GM18507 (cell line): Measurements from ENCODE around the gene KLHL20.

ENCODE experiments used
- DNase-seq: peaks from one replicate; pipeline ENCODE4 v3.0.0; 2011; ENCODE audit warnings: low read depth; ENCODE audit not compliant: insufficient read length; ENCODE audit errors: extremely low spot score
- FAIRE-seq: peaks from 2 replicates; lab custom pipeline; 2011; peaks lifted over from hg19 to GRCh38; lab: Jason Lieb, UNC

Gene KLHL20

GRCh38 chr1:173821680-173822079, 106.9 kb downstream of the KLHL20 start:
- no peak for FAIRE-seq
- DNase-seq, result no peak

- FAIRE-seq, result no peak
Measured at GRCh38 chr1:173823781-173824314, 109.1 kb downstream of the KLHL20 start.

GRCh38 chr1:173824315-173825081, 109.7 kb downstream of the KLHL20 start, which contains the start of the genes CENPL and DARS2:
CENPL (minus strand) TSS chr1:173824883; CDS start chr1:173811299, 13,584 bp downstream.
DARS2 (plus strand) TSS chr1:173824673; CDS start chr1:173825230, 557 bp downstream.
- peak; percentile 95 for FAIRE-seq
- peak; percentile 75 for DNase-seq

More at GRCh38 chr1:173823781-173824314, 109.1 kb downstream of the KLHL20 start:
- DNase-seq, result no peak

GRCh38 chr1:173827611-173828010, 112.8 kb downstream of the KLHL20 start:
- FAIRE-seq (no peak), DNase-seq (no peak)

DNA sequence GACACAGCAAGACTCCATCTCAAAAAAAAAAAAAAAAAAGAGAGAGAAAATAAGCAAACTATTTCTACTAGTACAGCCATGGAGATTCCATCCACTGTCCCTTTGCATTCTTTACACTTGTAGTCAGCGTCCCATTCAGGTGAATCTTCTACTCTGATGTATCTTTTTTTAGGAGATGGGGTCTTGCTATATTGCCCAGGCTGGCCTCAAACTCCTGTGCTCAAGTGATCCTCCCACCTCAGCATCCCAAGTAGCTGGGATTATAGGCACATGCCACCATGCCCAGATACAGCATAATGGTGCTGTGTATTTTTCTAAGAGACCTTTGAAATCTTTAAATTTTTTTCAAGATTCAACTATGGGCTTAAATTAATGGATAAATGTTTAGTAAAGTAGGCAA, 118.0 kb downstream of the KLHL20 start:
- no peak for DNase-seq
- FAIRE-seq, result no peak
